WTC11 (cell line): ENCODE measurements around the gene EEF1AKMT3. TPM values are rescaled to one million over a fixed set of nuclear protein-coding genes. Genes with fewer than 3 reads are reported as not detected.

Source experiments
- ATAC-seq: fragments of 200-7000 bp; cut with Tn5 transposase; 2 replicates; pipeline ENCODE4 v1.10.0; 2021; ENCODE audit warnings: mild to moderate bottlenecking, moderate library complexity
- CTCF ChIA-PET: fragments of 300-600 bp; sonication (Branson Sonifier 250); formaldehyde crosslinking; loops from one replicate; lab custom pipeline; 2021; ENCODE audit warnings: antibody characterized with exemption; lab: Charles Lee
- POLR2A ChIA-PET: fragments of 350-600 bp; sonication (Branson Sonifier 250); formaldehyde crosslinking; loops from one replicate; lab custom pipeline; 2021; ENCODE audit warnings: antibody characterized with exemption; lab: Charles Lee
- DNase-seq: peaks from one replicate; pipeline ENCODE4 v3.0.0; 2021; ENCODE audit warnings: low spot score
- H3K27ac Mint-ChIP-seq: 2 replicates; pipeline ENCODE4 v1.8.0; 2021; ENCODE audit warnings: mixed read lengths
- H3K27me3 Mint-ChIP-seq: 2 replicates; pipeline ENCODE4 v1.8.0; 2021; ENCODE audit warnings: low read depth, mild to moderate bottlenecking, moderate library complexity, mixed read lengths
- H3K36me3 Mint-ChIP-seq: 2 replicates; pipeline ENCODE4 v1.8.0; 2021; ENCODE audit warnings: mixed read lengths
- H3K4me1 Mint-ChIP-seq: 2 replicates; pipeline ENCODE4 v1.8.0; 2022; ENCODE audit warnings: mixed read lengths
- H3K4me3 Mint-ChIP-seq: 2 replicates; pipeline ENCODE4 v1.8.0; 2021; ENCODE audit warnings: mild to moderate bottlenecking, moderate library complexity, mixed read lengths
- H3K9me3 Mint-ChIP-seq: 2 replicates; pipeline ENCODE4 v1.8.0; 2021; ENCODE audit warnings: mixed read lengths
- CBFB ChIP-seq: sonication (generic); formaldehyde crosslinking; IDR thresholded peaks from 2 replicates; pipeline ENCODE4 v1.8.1; 2022; ENCODE audit warnings: mild to moderate bottlenecking, low read depth, missing genetic modification reagents
- GTF2I ChIP-seq: fragments of 250-450 bp; sonication (Bioruptor Pico); conservative IDR thresholded peaks from 2 replicates; pipeline ENCODE4 v1.4.0; 2021; ENCODE audit warnings: mild to moderate bottlenecking
- SMAD3 ChIP-seq: sonication (generic); formaldehyde crosslinking; IDR thresholded peaks from 2 replicates; pipeline ENCODE4 v1.8.0; 2022; ENCODE audit warnings: missing genetic modification reagents, mild to moderate bottlenecking, borderline replicate concordance
- SOX15 ChIP-seq: fragments of 250-450 bp; sonication (Bioruptor Pico); IDR thresholded peaks from 2 replicates; pipeline ENCODE4 v1.9.0; 2021; ENCODE audit warnings: mild to moderate bottlenecking
- SP1 ChIP-seq: sonication (generic); formaldehyde crosslinking; conservative IDR thresholded peaks from 2 replicates; pipeline ENCODE4 v1.8.1; 2022; ENCODE audit warnings: missing genetic modification reagents
- TCF7 ChIP-seq: sonication (generic); formaldehyde crosslinking; IDR thresholded peaks from 2 replicates; pipeline ENCODE4 v1.8.0; 2022; ENCODE audit warnings: mild to moderate bottlenecking, low read depth, missing genetic modification reagents, moderate library complexity
- TEAD4 ChIP-seq: sonication (generic); formaldehyde crosslinking; IDR thresholded peaks from 2 replicates; pipeline ENCODE4 v1.8.0; 2022; ENCODE audit warnings: mild to moderate bottlenecking, missing genetic modification reagents
- USF2 ChIP-seq: sonication (generic); formaldehyde crosslinking; IDR thresholded peaks from 2 replicates; pipeline ENCODE4 v1.8.1; 2023; ENCODE audit warnings: mild to moderate bottlenecking, missing genetic modification reagents, moderate library complexity
- ZBTB43 ChIP-seq: sonication (generic); formaldehyde crosslinking; IDR thresholded peaks from 2 replicates; pipeline ENCODE4 v1.8.1; 2023; ENCODE audit warnings: mild to moderate bottlenecking, missing genetic modification reagents
- ZMAT4 ChIP-seq: fragments of 250-450 bp; sonication (Bioruptor Pico); IDR thresholded peaks from 2 replicates; pipeline ENCODE4 v1.9.0; 2021; ENCODE audit warnings: mild to moderate bottlenecking
- ZNF317 ChIP-seq: sonication (generic); formaldehyde crosslinking; IDR thresholded peaks from 2 replicates; pipeline ENCODE4 v1.8.1; 2023; ENCODE audit warnings: low read depth, mild to moderate bottlenecking, moderate library complexity, missing genetic modification reagents, borderline replicate concordance
- ZNF423 ChIP-seq: fragments of 250-450 bp; sonication (Bioruptor Pico); IDR thresholded peaks from 2 replicates; pipeline ENCODE4 v2.1.2; 2022; ENCODE audit warnings: mild to moderate bottlenecking, moderate library complexity
- ZNF512 ChIP-seq: sonication (generic); formaldehyde crosslinking; IDR thresholded peaks from 2 replicates; pipeline ENCODE4 v1.8.1; 2022; ENCODE audit warnings: missing genetic modification reagents, borderline replicate concordance
- total RNA-seq: library from RNA; stranded (reverse); gene quantifications from 3 replicates; pipeline ENCODE4 v1.2.3, GENCODE V29; 2021
- TF ChIP-seq, protein P1 (sequence below): sonication (generic); formaldehyde crosslinking; IDR thresholded peaks from 2 replicates; pipeline ENCODE4 v1.8.0; 2022; ENCODE audit warnings: missing genetic modification reagents
- TF ChIP-seq, protein P2 (sequence below): sonication (generic); formaldehyde crosslinking; IDR thresholded peaks from 2 replicates; pipeline ENCODE4 v1.8.1; 2022; ENCODE audit warnings: mild to moderate bottlenecking, moderate library complexity, missing genetic modification reagents
- TF ChIP-seq, protein P3 (sequence below): sonication (generic); formaldehyde crosslinking; IDR thresholded peaks from 2 replicates; pipeline ENCODE4 v1.8.0; 2022; ENCODE audit warnings: mild to moderate bottlenecking, missing genetic modification reagents

Gene EEF1AKMT3
- total RNA-seq, 1 experiment from 2014 or later: 3.2 TPM

GRCh38 chr12:57753756-57754337 is 18.6 kb upstream of the EEF1AKMT3 start (continued):
- TF ChIP-seq, protein P1, sequence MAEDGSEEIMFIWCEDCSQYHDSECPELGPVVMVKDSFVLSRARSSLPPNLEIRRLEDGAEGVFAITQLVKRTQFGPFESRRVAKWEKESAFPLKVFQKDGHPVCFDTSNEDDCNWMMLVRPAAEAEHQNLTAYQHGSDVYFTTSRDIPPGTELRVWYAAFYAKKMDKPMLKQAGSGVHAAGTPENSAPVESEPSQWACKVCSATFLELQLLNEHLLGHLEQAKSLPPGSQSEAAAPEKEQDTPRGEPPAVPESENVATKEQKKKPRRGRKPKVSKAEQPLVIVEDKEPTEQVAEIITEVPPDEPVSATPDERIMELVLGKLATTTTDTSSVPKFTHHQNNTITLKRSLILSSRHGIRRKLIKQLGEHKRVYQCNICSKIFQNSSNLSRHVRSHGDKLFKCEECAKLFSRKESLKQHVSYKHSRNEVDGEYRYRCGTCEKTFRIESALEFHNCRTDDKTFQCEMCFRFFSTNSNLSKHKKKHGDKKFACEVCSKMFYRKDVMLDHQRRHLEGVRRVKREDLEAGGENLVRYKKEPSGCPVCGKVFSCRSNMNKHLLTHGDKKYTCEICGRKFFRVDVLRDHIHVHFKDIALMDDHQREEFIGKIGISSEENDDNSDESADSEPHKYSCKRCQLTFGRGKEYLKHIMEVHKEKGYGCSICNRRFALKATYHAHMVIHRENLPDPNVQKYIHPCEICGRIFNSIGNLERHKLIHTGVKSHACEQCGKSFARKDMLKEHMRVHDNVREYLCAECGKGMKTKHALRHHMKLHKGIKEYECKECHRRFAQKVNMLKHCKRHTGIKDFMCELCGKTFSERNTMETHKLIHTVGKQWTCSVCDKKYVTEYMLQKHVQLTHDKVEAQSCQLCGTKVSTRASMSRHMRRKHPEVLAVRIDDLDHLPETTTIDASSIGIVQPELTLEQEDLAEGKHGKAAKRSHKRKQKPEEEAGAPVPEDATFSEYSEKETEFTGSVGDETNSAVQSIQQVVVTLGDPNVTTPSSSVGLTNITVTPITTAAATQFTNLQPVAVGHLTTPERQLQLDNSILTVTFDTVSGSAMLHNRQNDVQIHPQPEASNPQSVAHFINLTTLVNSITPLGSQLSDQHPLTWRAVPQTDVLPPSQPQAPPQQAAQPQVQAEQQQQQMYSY (CRISPR knock-in tag): no peak
- no peak for TF ChIP-seq TCF7 (CRISPR knock-in tag)
- no peak for TF ChIP-seq ZNF512 (CRISPR knock-in tag)
- no peak for TF ChIP-seq ZNF317
- TF ChIP-seq ZNF423 (CRISPR knock-in tag): no peak
- TF ChIP-seq TEAD4 (CRISPR knock-in tag): no peak
- no peak for TF ChIP-seq ZMAT4

- CTCF ChIA-PET: interaction anchor here (1.0 kb wide), 1 partner anchor 13 kb away, joined by 4 read pairs; the partner anchor contains the start of gene CYP27B1
- H3K27me3 Mint-ChIP-seq: peaks cover 63% of the 10 kb centered on the region
These were observed 17.8 kb upstream of the EEF1AKMT3 start, which contains the start of gene MARCHF9 for GRCh38 chr12:57754411-57755193. MARCHF9 (plus strand) TSS chr12:57755103; CDS start chr12:57755529, 426 bp downstream.

More at GRCh38 chr12:57754411-57755193, 17.8 kb upstream of the EEF1AKMT3 start, which contains the start of gene MARCHF9:
- peak; percentile 45; the same call in 1 of the 2 replicates for TF ChIP-seq USF2 (CRISPR knock-in tag)
- no peak for TF ChIP-seq CBFB (CRISPR knock-in tag)
- TF ChIP-seq SP1 (CRISPR knock-in tag): peak; percentile 32; the same call in 1 of the 2 replicates
- TF ChIP-seq, protein P1 (CRISPR knock-in tag): peak; percentile 53
- TF ChIP-seq SOX15 (CRISPR knock-in tag): no peak
- TF ChIP-seq, protein P2, sequence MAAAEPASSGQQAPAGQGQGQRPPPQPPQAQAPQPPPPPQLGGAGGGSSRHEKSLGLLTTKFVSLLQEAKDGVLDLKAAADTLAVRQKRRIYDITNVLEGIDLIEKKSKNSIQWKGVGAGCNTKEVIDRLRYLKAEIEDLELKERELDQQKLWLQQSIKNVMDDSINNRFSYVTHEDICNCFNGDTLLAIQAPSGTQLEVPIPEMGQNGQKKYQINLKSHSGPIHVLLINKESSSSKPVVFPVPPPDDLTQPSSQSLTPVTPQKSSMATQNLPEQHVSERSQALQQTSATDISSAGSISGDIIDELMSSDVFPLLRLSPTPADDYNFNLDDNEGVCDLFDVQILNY (CRISPR knock-in tag): no peak
- TF ChIP-seq, protein P3, sequence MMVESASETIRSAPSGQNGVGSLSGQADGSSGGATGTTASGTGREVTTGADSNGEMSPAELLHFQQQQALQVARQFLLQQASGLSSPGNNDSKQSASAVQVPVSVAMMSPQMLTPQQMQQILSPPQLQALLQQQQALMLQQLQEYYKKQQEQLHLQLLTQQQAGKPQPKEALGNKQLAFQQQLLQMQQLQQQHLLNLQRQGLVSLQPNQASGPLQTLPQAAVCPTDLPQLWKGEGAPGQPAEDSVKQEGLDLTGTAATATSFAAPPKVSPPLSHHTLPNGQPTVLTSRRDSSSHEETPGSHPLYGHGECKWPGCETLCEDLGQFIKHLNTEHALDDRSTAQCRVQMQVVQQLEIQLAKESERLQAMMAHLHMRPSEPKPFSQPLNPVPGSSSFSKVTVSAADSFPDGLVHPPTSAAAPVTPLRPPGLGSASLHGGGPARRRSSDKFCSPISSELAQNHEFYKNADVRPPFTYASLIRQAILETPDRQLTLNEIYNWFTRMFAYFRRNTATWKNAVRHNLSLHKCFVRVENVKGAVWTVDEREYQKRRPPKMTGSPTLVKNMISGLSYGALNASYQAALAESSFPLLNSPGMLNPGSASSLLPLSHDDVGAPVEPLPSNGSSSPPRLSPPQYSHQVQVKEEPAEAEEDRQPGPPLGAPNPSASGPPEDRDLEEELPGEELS: no peak
- peak; percentile 97; the same call in 1 of the 2 replicates for TF ChIP-seq ZBTB43 (CRISPR knock-in tag)
- no peak for TF ChIP-seq GTF2I (CRISPR knock-in tag)
- no peak for TF ChIP-seq SMAD3 (CRISPR knock-in tag)
- H3K36me3 Mint-ChIP-seq: peaks cover 16% of the 10 kb centered on the region
- H3K27ac Mint-ChIP-seq: peak within 1 kb of the TSS; percentile 58
- peak within 1 kb of the TSS; percentile 89 for H3K4me3 Mint-ChIP-seq
- DNase-seq (peak; percentile 77), ATAC-seq (peak; percentile 37)
- H3K9me3 Mint-ChIP-seq: no peaks in the 10 kb centered on the region
- POLR2A ChIA-PET: no interaction called here
- peaks cover 48% of the 10 kb centered on the region for H3K4me1 Mint-ChIP-seq
